Sigmoid colon (tissue), 7 donors: ENCODE results near the gene POLG2. TPM values are rescaled to one million over a fixed set of nuclear protein-coding genes. Genes with fewer than 3 reads are reported as not detected.

Experiments
- DNase-seq: peaks from one replicate; pipeline ENCODE4 v3.0.0-alpha.2; 2019
- H3K27ac ChIP-seq, 4 donors: fragments of 200-600 bp; sonication (generic); one replicate each; pipeline ENCODE4 v1.5.1; 2016 to 2019; ENCODE audit warnings: mild to moderate bottlenecking in 1 of 4
- H3K27me3 ChIP-seq, 3 donors: fragments of 200-600 bp; sonication (generic); one replicate each; pipeline ENCODE4 v1.5.1; 2019; ENCODE audit warnings: mild to moderate bottlenecking in 1 of 3
- H3K36me3 ChIP-seq, 4 donors: fragments of 200-600 bp; sonication (generic); one replicate each; pipeline ENCODE4 v1.5.1; 2016 to 2019
- H3K4me1 ChIP-seq, 4 donors: fragments of 200-600 bp; sonication (generic); one replicate each; pipeline ENCODE4 v1.5.1; 2017 to 2019
- H3K4me3 ChIP-seq, 4 donors: fragments of 200-600 bp; sonication (generic); one replicate each; pipeline ENCODE4 v1.5.1; 2017 to 2019; ENCODE audit warnings: mild to moderate bottlenecking in 2 of 4, moderate library complexity in 1 of 4
- H3K9me3 ChIP-seq, 4 donors: fragments of 200-600 bp in 3 of 4; sonication (generic) in 3 of 4; one replicate each; pipeline versions ENCODE4 v1.5.1 to v1.6.1; 2013 to 2019
- CTCF ChIP-seq, 4 experiments: fragments of 450-650 bp in 3 of 4; fragments of 200-600 bp in 1 of 4; IDR thresholded peaks; one replicate each; pipeline ENCODE4 v1.5.1; 2016 to 2019; ENCODE audit warnings: antibody characterized with exemption in 4 of 4, mild to moderate bottlenecking in 3 of 4, moderate library complexity in 2 of 4
- EP300 ChIP-seq, 4 donors: sonication (generic); formaldehyde crosslinking; IDR thresholded peaks; one replicate each; pipeline ENCODE4 v1.6.1; 2017; ENCODE audit warnings: antibody characterized with exemption in 4 of 4
- POLR2A ChIP-seq, 2 donors: fragments of 450-650 bp; IDR thresholded peaks; one replicate each; pipeline ENCODE4 v1.6.1; 2016; ENCODE audit warnings: antibody characterized with exemption in 2 of 2, mild to moderate bottlenecking in 2 of 2, moderate library complexity in 2 of 2
- POLR2AphosphoS5 ChIP-seq, 4 donors: sonication (generic); formaldehyde crosslinking; IDR thresholded peaks; one replicate each; pipeline ENCODE4 v1.6.1; 2017; ENCODE audit warnings: antibody characterized with exemption in 4 of 4
- WGBS, 2 donors: extraction: QIAGEN DNeasy Blood & Tissue Kit; methylation state at CpG; one replicate each; pipeline ENCODE4 v1.1.7; 2013; 5-methylcytosine and 5-hydroxymethylcytosine counted together
- intact Hi-C: fragments of 100-400 bp; cut with DNase I; formaldehyde crosslinking; loops from one replicate; pipeline ENCODE4 v1.15.1; 2023
- polyA plus RNA-seq, 3 donors: library from polyadenylated mRNA; stranded (reverse); fragments of 200-250 nt; gene quantifications; one replicate each; pipeline ENCODE4 v1.2.3, GENCODE V29; 2013
- total RNA-seq, 4 donors: library from RNA; depleted of rRNA; stranded (reverse); fragments of >200 nt; gene quantifications; one replicate each; pipeline ENCODE4 v1.1.0, GENCODE V29; 2016
- donor health status: healthy with polysubstance abuse.
- donor health status: Bipolar disorder and iron deficiency.
- donor health status: healthy.

The POLG2 gene
- total and polyA plus RNA-seq, 7 donors: 3.9 to 16.1 (median 8.2) TPM

- H3K9me3 ChIP-seq: no peaks in the 10 kb centered on the region
- 92 to 94% methylated on average over 5 of the region's 5 CpGs for WGBS, 2 donors
- no peak for DNase-seq
- no peaks in the 10 kb centered on the region for H3K27me3 ChIP-seq
- H3K27ac ChIP-seq: no peak overlapping the region
- peaks cover 14 to 100% (median 71%) of the 10 kb centered on the region in 4 donors for H3K36me3 ChIP-seq
- intact Hi-C loops: no loop called here
- H3K4me1 ChIP-seq: no peaks in the 10 kb centered on the region
- no peak overlapping the region for H3K4me3 ChIP-seq
- no peak for TF ChIP-seq EP300 (IDR thresholded peaks at IDR 0.05)
- TF ChIP-seq CTCF (IDR thresholded peaks at IDR 0.05): no peak
- TF ChIP-seq POLR2A (IDR thresholded peaks at IDR 0.05): no peak
- TF ChIP-seq POLR2AphosphoS5 (IDR thresholded peaks at IDR 0.05): no peak
These were observed 35.6 kb upstream of the POLG2 start for GRCh38 chr17:64532409-64532808.

- Histone ChIP-seq H3K4me3 (no peak overlapping the region), H3K27ac (no peak overlapping the region), H3K27me3 (no peaks in the 10 kb centered on the region), H3K4me1 (no peaks in the 10 kb centered on the region), H3K9me3 (no peaks in the 10 kb centered on the region), H3K36me3 (peaks cover 17 to 100% (median 70%) of the 10 kb centered on the region in 4 donors)
- no peak for TF ChIP-seq EP300 (IDR thresholded peaks at IDR 0.05)
- TF ChIP-seq POLR2AphosphoS5 (IDR thresholded peaks at IDR 0.05): no peak
- TF ChIP-seq POLR2A (IDR thresholded peaks at IDR 0.05): no peak
- TF ChIP-seq CTCF (IDR thresholded peaks at IDR 0.05): no peak
- no peak for DNase-seq
- 39 to 79% methylated on average over 5 of the region's 5 CpGs for WGBS, 2 donors
- intact Hi-C loops: no loop called here
These were observed 35.1 kb upstream of the POLG2 start for GRCh38 chr17:64531955-64532371.

- Histone ChIP-seq H3K4me3 (no peak overlapping the region), H3K36me3 (peaks cover 28 to 100% (median 81%) of the 10 kb centered on the region in 4 donors), H3K9me3 (no peaks in the 10 kb centered on the region), H3K4me1 (no peaks in the 10 kb centered on the region), H3K27ac (no peak overlapping the region), H3K27me3 (no peaks in the 10 kb centered on the region)
- TF ChIP-seq EP300 (IDR thresholded peaks at IDR 0.05): no peak
- no peak for TF ChIP-seq CTCF (IDR thresholded peaks at IDR 0.05)
- TF ChIP-seq POLR2A (IDR thresholded peaks at IDR 0.05): no peak
- TF ChIP-seq POLR2AphosphoS5 (IDR thresholded peaks at IDR 0.05): no peak
- 97 to 98% methylated on average over 5 of the region's 5 CpGs for WGBS, 2 donors
- no peak for DNase-seq
- intact Hi-C loops: no loop called here
These were observed 32.4 kb upstream of the POLG2 start for GRCh38 chr17:64529221-64529620.

GRCh38 chr17:64527914-64528313 is 31.1 kb upstream of the POLG2 start:
- H3K4me3 ChIP-seq: no peak overlapping the region
- no peaks in the 10 kb centered on the region for H3K9me3 ChIP-seq
- peaks cover 32 to 100% (median 85%) of the 10 kb centered on the region in 4 donors for H3K36me3 ChIP-seq
- no peak for DNase-seq
- no peak overlapping the region for H3K27ac ChIP-seq
- intact Hi-C loops: no loop called here
- no peaks in the 10 kb centered on the region for H3K4me1 ChIP-seq
- H3K27me3 ChIP-seq: no peaks in the 10 kb centered on the region
- no peak for TF ChIP-seq CTCF (IDR thresholded peaks at IDR 0.05)
- 95 to 98% methylated on average over 2 of the region's 2 CpGs for WGBS, 2 donors

- H3K9me3 ChIP-seq: no peaks in the 10 kb centered on the region
- peaks cover 21 to 99% (median 43%) of the 10 kb centered on the region in 4 donors for H3K36me3 ChIP-seq
- TF ChIP-seq CTCF (IDR thresholded peaks at IDR 0.05): no peak
- no peak for TF ChIP-seq POLR2AphosphoS5 (IDR thresholded peaks at IDR 0.05)
- TF ChIP-seq EP300 (IDR thresholded peaks at IDR 0.05): no peak
- no peak for TF ChIP-seq POLR2A (IDR thresholded peaks at IDR 0.05)
- H3K27me3 ChIP-seq: no peaks in the 10 kb centered on the region
- intact Hi-C loops: no loop called here
- WGBS, 2 donors: 95% methylated on average over 6 of the region's 6 CpGs
- H3K4me1 ChIP-seq: no peaks in the 10 kb centered on the region
- H3K4me3 ChIP-seq: no peak overlapping the region
- DNase-seq: no peak
- H3K27ac ChIP-seq: no peak overlapping the region
These were observed 23.5 kb upstream of the POLG2 start for GRCh38 chr17:64520359-64520758.
